GM12874 (cell line): ENCODE data around the gene SDCCAG8.

ENCODE experiments used
- CTCF ChIP-seq: IDR thresholded peaks from 2 replicates; pipeline ENCODE4 v1.5.1; 2011; ENCODE audit warnings: low read depth, mild to moderate bottlenecking, control low read depth, low read length, moderate library complexity; ENCODE audit not compliant: insufficient read depth

Gene SDCCAG8

GRCh38 chr1:243406424-243406823 lies 150.6 kb downstream of the SDCCAG8 start:
- no peak for TF ChIP-seq CTCF

- TF ChIP-seq CTCF, result no peak
Measured at GRCh38 chr1:243407284-243408018, 151.6 kb downstream of the SDCCAG8 start.

- TF ChIP-seq CTCF, result no peak
Measured at GRCh38 chr1:243408479-243408878, 152.6 kb downstream of the SDCCAG8 start.

- TF ChIP-seq CTCF, result 0 out of 2 replicates have a peak, but pooled peaks have one; percentile 5
Measured at GRCh38 chr1:243409284-243409683, 153.4 kb downstream of the SDCCAG8 start.

GRCh38 chr1:243411472-243411871 lies 155.6 kb downstream of the SDCCAG8 start:
- no peak for TF ChIP-seq CTCF

- TF ChIP-seq CTCF, result no peak
Measured at GRCh38 chr1:243413431-243414151, 157.8 kb downstream of the SDCCAG8 start.

GRCh38 chr1:243414152-243414494 lies 158.3 kb downstream of the SDCCAG8 start:
- TF ChIP-seq CTCF, result no peak
